ENCODE measurements around the gene NOS3. TPM values are rescaled to one million over a fixed set of nuclear protein-coding genes. Genes with fewer than 3 reads are reported as not detected.

NOS3 gene
- total RNA-seq, 2 donors from 2014 or later = 14.5 to 78.6 TPM

- no peak for TF ChIP-seq CTCF (IDR thresholded peaks at IDR 0.05)
Measured at GRCh38 chr7:151051108-151051507, 60.3 kb downstream of the NOS3 start.

GRCh38 chr7:151053096-151053495 is 62.3 kb downstream of the NOS3 start:
- Histone ChIP-seq H3K9me3 (no peaks in the 10 kb centered on the region), H3K4me1 (peaks cover 0 to 17% of the 10 kb centered on the region in 2 donors), H3K4me3 (no peak overlapping the region), H3K36me3 (no peaks in the 10 kb centered on the region), H3K27ac (no peak overlapping the region), H3K27me3 (no peaks in the 10 kb centered on the region)
- no peak for DNase-seq (ENCODE audit: low spot score)
- TF ChIP-seq CTCF (IDR thresholded peaks at IDR 0.05) = no peak

More at GRCh38 chr7:151051108-151051507, 60.3 kb downstream of the NOS3 start:
- Histone ChIP-seq H3K27me3 (no peaks in the 10 kb centered on the region), H3K36me3 (no peaks in the 10 kb centered on the region), H3K4me1 (peaks cover 0 to 18% of the 10 kb centered on the region in 2 donors), H3K4me3 (peak overlapping the region in 1 of 2 donors; percentile 22), H3K27ac (no peak overlapping the region), H3K9me3 (no peaks in the 10 kb centered on the region)
- DNase-seq (ENCODE audit: low spot score) = no peak

GRCh38 chr7:151053751-151054150 is 62.9 kb downstream of the NOS3 start:
- Histone ChIP-seq H3K27ac (no peak overlapping the region), H3K9me3 (no peaks in the 10 kb centered on the region), H3K36me3 (no peaks in the 10 kb centered on the region), H3K4me3 (no peak overlapping the region), H3K4me1 (peaks cover 0 to 24% of the 10 kb centered on the region in 2 donors), H3K27me3 (no peaks in the 10 kb centered on the region)
- DNase-seq (ENCODE audit: low spot score) = no peak
- no peak for TF ChIP-seq CTCF (IDR thresholded peaks at IDR 0.05)

- no peak for DNase-seq (ENCODE audit: low spot score)
- Histone ChIP-seq H3K9me3 (no peaks in the 10 kb centered on the region), H3K4me1 (peaks cover 0 to 36% of the 10 kb centered on the region in 2 donors), H3K27me3 (no peaks in the 10 kb centered on the region), H3K4me3 (no peak overlapping the region), H3K27ac (no peak overlapping the region), H3K36me3 (no peaks in the 10 kb centered on the region)
- no peak for TF ChIP-seq CTCF (IDR thresholded peaks at IDR 0.05)
Measured at GRCh38 chr7:151056283-151056665, 65.5 kb downstream of the NOS3 start.

GRCh38 chr7:151056666-151057505 is 66.1 kb downstream of the NOS3 start:
- Histone ChIP-seq H3K4me1 (peaks cover 0 to 42% of the 10 kb centered on the region in 2 donors), H3K36me3 (no peaks in the 10 kb centered on the region), H3K4me3 (peak overlapping the region; percentile 56 to 85), H3K27me3 (no peaks in the 10 kb centered on the region), H3K9me3 (no peaks in the 10 kb centered on the region), H3K27ac (peak overlapping the region in 1 of 2 donors; percentile 62)
- no peak for DNase-seq (ENCODE audit: low spot score)
- no peak for TF ChIP-seq CTCF (IDR thresholded peaks at IDR 0.05)
